PFSK-1 (cell line): ENCODE results near the gene MPIG6B.

Source experiments
- FOXP2 ChIP-seq: optimal IDR thresholded peaks from 2 replicates; pipeline ENCODE3; 2011; ENCODE audit warnings: borderline replicate concordance, control low read depth, inconsistent platforms; ENCODE audit not compliant: insufficient read depth; ENCODE audit errors: extremely low read length, extremely low read depth
- POLR2AphosphoS5 ChIP-seq: IDR thresholded peaks from 2 replicates; pipeline ENCODE4 v1.6.1; 2012; ENCODE audit warnings: low read depth, mild to moderate bottlenecking, control low read depth, low read length, moderate library complexity
- SIN3A ChIP-seq: IDR thresholded peaks from 2 replicates; pipeline ENCODE4 v1.6.1; 2012; ENCODE audit warnings: mild to moderate bottlenecking, low read length, moderate library complexity, borderline replicate concordance; ENCODE audit not compliant: insufficient read depth
- TAF1 ChIP-seq: IDR thresholded peaks from 2 replicates; pipeline ENCODE4 v1.6.1; 2012; ENCODE audit warnings: low read length, control low read depth, borderline replicate concordance; ENCODE audit not compliant: insufficient read depth
- TF ChIP-seq, protein P1 (sequence below), 2 experiments: IDR thresholded peaks; 2 replicates each; pipeline versions ENCODE4 v1.6.1 to v1.8.0; 2011 to 2012; ENCODE audit warnings: low read depth in 2 of 2, low read length in 2 of 2, control low read depth in 1 of 2, inconsistent platforms in 1 of 2, mild to moderate bottlenecking in 1 of 2, moderate library complexity in 1 of 2; ENCODE audit not compliant: insufficient read depth in 1 of 2

Gene MPIG6B

DNA sequence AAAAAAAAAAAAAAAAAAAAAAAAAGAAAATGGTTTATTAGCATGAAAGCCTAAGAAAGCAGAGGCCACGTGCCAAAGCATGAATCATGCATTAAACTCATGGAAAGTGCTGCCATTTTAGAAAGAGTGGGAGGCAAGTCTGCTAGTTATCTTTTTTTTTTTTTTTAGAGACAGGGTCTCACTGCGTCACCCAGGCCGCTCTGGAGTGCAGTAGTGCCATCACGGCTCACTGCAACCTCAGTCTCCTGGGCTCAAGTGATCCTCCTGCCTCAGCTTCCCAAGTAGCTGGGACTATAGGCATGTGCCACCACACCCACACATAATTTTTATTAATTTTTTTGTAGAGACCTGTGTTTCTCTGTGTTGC, 48.8 kb downstream of the MPIG6B start:
- TF ChIP-seq TAF1: no peak
- TF ChIP-seq SIN3A: no peak
- no peak for TF ChIP-seq POLR2AphosphoS5

DNA sequence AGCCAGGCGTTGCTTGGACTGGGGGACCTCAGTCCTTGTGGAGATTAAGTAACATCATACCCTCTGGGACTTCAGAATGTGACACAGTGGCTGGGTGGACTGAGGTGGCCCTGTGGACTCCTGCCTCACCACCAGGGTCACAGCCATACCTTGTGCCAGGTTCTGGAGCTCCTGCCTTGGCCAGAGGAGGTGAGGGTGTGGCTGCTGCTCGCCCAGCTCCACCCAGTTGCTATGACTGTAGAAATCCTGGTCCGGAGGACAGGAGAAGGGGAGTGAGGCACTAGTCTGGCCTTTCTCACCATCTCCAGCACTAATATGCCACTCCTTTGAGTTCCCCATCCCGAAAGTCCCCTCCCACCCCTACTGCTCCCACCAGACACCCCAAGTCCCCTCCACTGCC, 52.0 kb downstream of the MPIG6B start:
- TF ChIP-seq SIN3A (no peak), POLR2AphosphoS5 (no peak), TAF1 (no peak), FOXP2 (no peak)
- TF ChIP-seq, protein P1, sequence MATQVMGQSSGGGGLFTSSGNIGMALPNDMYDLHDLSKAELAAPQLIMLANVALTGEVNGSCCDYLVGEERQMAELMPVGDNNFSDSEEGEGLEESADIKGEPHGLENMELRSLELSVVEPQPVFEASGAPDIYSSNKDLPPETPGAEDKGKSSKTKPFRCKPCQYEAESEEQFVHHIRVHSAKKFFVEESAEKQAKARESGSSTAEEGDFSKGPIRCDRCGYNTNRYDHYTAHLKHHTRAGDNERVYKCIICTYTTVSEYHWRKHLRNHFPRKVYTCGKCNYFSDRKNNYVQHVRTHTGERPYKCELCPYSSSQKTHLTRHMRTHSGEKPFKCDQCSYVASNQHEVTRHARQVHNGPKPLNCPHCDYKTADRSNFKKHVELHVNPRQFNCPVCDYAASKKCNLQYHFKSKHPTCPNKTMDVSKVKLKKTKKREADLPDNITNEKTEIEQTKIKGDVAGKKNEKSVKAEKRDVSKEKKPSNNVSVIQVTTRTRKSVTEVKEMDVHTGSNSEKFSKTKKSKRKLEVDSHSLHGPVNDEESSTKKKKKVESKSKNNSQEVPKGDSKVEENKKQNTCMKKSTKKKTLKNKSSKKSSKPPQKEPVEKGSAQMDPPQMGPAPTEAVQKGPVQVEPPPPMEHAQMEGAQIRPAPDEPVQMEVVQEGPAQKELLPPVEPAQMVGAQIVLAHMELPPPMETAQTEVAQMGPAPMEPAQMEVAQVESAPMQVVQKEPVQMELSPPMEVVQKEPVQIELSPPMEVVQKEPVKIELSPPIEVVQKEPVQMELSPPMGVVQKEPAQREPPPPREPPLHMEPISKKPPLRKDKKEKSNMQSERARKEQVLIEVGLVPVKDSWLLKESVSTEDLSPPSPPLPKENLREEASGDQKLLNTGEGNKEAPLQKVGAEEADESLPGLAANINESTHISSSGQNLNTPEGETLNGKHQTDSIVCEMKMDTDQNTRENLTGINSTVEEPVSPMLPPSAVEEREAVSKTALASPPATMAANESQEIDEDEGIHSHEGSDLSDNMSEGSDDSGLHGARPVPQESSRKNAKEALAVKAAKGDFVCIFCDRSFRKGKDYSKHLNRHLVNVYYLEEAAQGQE (IDR thresholded peaks at IDR 0.05; ENCODE audit: insufficient read depth in 1 of 2, low read depth in 2 of 2, low read length in 2 of 2): no peak

DNA sequence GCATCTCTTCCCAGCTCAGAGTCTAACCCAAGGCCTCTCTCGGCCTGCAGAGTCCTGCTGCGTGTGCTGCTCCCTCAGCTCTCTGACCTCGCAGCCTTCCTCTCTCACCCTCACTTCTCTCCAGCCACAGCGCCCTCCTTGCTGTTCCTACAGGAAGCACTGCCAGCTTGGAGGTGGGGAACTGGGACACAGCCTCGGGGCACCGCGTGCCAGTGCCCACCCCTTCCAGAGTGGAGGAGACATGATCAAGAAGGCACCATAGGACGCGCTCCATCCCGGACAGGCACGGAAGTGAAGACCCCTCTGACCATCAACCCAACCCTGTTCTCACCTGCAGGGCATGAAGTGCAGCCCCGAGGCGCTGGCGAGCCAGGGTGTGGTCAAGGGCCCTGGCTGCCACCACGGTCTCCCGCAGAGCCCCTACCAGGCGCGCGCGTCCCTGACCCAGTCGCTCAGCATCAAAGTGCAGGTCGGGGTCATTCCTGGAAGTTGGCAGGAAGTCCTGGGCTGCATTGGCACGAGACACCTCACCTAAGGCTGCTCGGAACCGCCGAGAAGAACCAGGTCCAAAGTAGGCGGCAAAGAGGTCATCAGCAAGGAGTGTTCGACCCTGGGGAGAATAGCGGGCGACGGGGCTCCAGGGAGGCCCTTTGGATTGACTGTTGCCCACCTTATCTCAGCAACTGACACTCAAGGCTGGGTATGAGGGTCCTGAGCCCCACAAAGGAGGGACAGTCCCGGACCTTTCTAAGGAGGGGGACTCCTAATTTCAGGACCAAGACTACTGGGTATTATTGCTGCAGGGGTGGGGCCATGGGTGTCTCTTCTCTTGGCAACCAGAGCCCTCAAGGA, 52.7 kb downstream of the MPIG6B start:
- TF ChIP-seq FOXP2 (no peak), TAF1 (no peak), POLR2AphosphoS5 (no peak), SIN3A (no peak)
- TF ChIP-seq, protein P1 (IDR thresholded peaks at IDR 0.05; ENCODE audit: insufficient read depth in 1 of 2, low read depth in 2 of 2, low read length in 2 of 2): no peak
